Limb (tissue), 2 donors: ENCODE data around the gene REV3L.
"Not testable (repeated sequence)": the region's sequence is repeated elsewhere in the genome, so short reads cannot be mapped to it uniquely, and the experiment has no call there.

Source experiments
- DNase-seq, 2 donors: peaks; one replicate each; pipeline ENCODE4 v3.0.0-alpha.2; 2016; ENCODE audit errors: extremely low spot score in 2 of 2

REV3L gene

DNA sequence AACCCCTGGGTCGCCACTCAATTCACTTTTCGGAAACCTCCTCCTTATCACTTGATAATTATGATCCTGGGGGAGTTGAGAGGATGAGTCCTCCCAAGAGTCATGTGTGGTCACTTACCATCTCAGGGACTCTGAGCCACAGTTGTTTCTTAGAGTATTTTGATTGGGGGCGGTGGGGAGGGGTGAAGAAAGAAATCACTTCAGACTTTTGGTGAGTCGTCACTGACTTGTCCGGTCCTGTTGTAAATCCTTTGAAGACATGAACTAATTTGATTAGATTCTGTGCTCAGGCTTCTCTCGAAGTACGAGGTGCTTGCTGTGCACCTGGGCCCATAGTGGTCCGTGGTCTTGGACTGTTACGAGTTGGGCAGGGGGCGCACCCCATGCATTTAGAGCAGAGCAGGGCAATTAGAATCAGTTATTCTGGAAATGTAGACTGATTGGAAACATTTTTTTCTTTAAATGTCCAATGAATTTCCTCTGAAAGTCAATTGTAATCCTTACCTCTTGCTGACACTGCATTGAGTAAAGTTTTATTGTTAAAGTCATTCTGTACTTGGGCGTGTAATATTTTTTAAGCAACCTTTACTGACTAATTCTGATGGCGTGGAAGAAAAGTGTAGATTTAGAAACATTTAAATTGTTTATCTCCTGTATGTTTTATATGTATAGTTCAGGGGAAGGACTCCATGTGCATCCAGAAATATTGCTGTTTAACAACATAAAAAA lies 222.3 kb downstream of the REV3L start:
- DNase-seq: no peak

DNA sequence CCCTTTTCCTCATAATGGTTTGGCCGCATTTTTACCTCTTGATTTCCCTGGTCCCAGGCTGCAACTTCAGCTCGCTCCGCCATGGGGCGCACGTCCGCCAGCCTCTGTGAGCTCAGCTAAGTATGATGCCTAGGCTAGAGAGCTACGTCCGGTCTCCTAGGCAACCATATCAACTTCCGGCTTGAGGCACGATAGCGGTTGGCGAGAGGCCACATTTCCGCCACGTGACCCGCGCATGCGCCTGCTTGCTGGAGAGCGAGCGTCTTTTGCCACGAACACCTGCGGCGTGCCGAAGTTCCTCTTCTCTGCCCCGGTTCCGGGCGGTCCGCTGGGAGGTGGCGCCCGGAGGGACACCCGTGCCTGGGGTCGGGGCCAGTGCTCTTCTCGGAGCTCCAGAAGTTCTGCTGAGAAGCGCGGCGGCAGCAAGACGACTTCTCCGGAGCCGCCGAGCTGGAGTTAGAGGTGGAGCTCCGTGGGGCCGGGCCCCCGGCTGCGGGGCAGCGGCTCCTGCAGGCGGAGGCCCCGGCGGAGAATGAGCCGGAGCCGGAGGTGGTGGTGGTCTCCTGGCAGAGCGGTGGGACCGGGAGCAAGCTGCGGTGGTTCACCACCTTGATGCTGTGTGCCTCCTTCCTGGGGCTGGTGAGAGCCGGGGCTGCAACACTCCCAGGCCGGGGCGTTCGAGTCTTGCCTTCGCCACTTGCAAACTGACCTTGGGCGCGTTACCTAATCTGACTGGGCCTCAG lies 223.8 kb downstream of the REV3L start:
- peak; percentile 98 to 99 for DNase-seq

DNA sequence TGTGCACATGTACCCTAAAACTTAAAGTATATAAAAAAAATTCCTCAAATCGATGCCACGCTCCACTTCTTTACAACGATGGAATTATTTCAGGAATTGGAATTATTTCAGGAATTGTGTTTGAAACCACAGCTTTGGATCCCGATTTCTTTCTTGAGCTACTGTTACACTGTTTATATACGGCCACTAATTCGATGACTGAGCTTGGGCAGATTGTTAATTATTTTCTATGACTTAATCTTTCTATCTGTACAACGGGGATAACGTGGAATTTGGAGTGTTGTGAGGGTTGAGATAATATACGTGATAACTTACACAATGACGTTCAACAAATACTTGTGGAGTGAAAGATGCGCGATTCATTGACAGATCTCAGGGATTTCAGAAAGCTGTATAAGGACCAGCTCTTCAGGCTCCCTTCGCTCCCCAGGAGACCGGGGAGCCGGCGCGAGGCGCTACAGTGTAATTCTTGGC lies 224.4 kb downstream of the REV3L start:
- DNase-seq: no peak

DNA sequence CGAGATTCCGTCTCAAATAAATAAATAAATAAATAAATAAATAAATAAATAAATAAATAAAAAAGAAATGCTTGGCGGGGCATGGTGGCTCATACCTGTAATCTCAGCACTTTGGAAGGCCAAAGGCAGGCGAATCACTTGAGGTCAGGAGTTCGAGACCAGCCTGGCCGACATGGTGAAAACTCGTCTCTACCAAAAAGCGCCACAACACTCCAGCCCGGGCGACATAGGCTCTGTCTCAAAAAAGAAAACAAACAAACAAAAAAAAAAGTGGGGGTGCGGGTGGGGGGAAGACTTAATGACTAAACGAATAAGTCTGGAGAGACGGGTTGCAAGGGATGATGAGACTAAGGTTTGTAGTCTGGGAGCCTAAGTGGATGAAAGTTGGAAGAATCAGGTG lies 225.0 kb downstream of the REV3L start:
- DNase-seq: no peak

DNA sequence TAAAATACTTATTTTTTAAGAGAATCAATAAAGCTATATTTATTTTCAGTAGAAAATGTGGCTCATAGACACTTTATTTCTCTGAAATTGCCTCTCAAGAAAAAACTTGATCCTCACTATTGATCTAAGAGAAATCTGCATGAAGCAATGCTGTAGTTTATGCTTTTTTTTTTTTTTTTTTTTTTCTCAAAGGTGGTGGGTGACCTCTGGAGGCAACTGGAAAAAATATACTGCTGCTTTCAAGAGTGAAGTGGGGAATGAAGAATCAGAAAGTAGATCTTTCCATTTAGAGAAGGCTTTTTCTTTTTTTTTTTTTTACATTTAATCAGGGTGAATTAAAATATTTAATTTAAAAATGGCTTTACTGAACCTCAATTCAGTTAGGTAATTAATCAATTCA lies 226.4 kb downstream of the REV3L start:
- DNase-seq: no peak

DNA sequence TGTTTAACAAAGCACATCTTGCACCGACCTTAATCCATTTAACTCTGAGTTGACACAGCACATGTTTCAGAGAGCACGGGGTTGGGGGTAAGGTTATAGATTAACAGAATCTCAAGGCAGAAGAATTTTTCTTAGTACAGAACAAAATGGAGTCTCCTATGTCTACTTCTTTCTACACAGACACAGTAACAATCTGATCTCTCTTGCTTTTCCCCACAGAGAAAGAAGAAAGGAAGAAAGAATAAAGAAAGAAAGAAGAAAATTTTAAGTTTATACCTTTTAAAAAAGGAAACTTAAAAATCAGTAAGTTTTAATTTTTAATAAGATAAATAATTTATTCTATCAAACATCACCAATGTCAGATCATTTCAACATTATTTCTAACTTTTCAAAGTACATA lies 227.2 kb downstream of the REV3L start:
- DNase-seq: not testable (repeated sequence)

DNA sequence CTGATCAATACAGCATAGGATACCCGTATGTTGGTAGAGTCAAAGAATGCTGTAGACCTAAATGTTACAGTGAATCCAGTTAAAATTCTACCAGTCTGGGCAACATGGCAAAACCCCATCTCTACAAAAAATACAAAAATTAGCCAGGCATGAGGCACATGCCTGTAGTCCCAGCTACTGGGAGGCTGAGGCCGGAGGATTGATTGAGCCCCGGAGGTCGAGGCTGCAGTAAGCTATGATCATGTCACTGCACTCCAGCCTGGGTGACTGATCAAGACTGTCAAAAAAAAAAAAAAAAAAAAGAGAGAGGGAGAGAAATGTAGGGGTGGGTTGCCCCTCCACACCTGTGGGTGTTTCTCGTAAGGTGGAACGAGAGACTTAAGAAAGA lies 228.2 kb downstream of the REV3L start:
- no peak for DNase-seq

DNA sequence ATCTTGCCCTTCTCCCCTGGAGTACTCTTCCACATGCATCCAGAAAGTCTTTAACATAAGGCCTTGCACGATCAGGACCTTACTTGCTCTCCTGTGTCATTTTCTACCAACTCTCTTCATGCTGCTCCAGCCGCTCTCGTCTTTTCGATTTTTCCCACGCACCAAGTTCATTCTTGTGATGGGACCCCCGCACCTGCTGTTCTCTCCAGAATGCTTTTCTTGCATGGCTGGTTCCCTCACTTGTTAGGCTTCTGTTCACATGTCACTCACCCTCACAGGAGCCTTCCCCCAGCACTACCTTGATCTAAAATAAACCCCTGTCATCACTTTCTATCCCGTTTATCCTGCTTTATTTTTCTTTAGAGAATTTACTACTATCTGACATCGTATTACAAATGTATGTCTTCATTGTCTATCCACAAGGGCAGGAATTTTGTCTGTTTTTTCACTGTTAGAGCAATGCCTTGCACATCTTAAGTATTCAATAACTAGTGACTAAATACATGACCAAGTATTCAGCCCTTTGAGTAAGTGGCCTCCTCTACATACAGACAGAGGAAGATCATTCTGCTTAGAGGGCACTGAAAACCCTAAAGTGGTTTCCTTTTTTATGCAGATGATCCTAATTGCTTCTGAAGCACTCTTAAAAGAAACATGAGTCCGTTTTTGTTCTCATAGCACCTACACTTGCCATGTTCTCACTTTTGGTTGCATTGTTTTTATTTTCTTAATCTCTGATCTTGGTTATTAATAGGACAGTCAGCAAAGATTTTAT lies 228.8 kb downstream of the REV3L start:
- no peak for DNase-seq

DNA sequence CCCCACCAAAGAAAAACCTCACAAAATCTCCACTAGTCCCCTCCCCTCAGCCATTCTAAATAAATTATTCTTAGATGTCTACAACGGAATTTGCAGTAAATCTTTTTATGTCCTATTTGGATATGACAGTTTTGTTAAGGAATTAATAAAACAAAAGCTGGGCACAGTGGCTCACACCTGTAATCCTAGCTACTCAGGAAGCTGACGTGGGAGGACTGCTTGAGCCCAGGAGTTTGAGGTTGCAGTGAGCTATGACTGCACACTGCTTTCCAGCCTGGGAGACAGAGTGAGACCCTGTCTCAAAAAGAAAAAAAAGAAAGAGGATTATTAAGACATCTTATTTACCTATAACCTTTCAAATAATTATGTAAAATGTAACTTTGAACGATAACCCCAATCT lies 230.3 kb downstream of the REV3L start:
- no peak for DNase-seq

DNA sequence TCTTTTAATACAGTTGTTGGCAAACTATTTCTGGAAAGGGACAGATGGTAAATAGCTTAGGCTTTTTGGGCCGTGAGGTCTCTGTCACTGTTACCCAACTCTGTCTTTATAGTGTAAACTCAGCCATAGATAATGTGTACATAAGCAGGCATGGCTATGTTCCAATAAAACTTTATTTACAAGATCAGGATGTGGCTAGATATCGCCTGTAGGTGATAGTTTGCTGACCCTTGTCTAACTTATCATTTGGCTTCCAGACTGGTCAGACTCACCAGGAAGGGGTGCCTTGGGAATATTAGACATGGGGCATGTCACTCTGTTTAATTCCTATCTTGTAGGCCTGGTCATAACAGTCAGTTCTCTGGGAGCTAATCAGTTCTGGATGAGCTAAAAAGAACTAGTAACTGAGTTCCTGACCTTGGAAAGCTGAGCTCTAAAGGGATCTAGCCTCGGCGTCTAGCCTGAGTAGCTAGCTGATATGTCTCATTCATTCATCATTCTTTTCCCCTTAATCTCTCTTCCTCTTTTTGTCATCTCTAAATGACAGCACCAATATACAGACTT lies 232.1 kb downstream of the REV3L start:
- no peak for DNase-seq
